Hypothalamus (tissue), 51 donors: ENCODE results near the gene AQP2.

Experiments
- DNase-seq, 51 donors: peaks; one replicate each; lab custom pipeline; 2025; lab: John Stamatoyannopoulos, UW

AQP2 gene

DNA sequence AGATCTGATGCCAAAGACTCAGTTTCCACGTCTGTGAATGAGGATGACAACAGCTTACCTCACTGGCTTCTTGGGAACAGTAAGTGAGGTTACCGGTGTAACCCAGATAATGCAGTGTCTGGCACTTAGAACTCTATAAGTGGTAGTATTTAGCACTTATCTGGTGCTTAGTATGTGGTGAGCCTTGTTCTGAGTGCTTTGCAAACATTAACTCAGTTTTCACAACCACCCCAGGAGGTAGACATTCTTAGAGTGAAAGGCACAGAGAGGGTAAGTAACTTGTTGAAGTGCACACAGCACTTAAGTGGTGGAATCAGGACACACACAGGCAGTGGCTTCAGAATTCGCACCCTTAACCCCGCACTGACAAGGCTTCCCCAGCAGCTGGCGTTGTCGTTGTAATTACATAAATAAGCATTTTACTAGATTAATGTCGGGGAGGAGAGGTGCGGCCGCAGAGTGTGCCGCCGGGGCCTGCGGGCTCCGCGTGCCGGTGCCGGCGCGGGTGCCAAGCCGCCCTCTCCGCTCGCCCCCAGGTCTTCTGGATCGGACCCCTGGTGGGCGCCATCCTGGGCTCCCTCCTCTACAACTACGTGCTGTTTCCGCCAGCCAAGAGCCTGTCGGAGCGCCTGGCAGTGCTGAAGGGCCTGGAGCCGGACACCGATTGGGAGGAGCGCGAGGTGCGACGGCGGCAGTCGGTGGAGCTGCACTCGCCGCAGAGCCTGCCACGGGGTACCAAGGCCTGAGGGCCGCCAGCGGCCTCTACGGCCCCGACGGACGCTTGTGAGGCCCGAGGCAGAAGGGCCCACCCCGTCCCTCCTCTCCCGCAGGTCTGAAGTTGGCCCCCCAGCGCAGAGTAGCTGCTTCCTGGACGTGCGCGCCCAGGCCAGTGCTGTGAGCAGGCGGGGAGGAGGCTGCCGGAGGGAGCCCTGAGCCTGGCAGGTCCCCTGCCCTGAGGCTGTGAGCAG lies 4.6 kb downstream of the AQP2 start:
- no peak for DNase-seq

DNA sequence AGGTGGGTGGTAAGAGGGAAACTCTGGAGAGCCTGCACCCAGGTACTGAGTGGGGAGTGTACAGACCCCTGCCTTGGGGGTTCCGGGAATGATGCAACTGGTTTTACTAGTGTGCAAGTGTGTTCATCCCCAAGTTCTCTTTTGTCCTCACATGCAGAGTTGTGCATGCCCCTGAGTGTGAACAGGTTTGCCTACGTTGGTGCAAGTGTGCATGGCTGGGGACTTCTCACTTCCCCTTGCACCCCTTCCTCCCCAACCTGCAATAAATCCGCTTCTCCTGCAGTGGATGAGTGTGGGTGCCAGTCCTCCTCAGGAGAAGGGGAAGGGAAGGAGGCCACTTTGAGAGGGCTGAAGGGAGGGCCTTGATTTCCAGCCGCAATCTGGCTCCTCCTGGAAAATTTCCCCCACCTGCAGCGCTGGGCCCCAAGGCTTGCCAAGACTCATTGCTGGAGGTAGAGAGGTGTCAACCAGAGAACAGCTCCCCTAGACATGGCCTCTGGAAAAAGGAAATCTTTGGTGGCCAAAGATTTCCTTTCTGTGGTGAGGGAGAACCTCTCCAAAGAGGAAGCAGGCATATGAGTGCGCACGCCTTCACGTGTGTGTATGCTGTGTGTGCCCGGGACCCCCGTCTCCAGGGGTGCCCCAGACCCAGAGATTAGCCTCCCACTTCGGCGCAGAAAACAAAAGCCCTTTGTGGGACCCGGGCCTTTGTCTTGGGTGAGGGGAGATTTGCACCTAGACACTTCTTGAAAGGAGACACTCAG lies 5.5 kb downstream of the AQP2 start:
- DNase-seq = no peak

DNA sequence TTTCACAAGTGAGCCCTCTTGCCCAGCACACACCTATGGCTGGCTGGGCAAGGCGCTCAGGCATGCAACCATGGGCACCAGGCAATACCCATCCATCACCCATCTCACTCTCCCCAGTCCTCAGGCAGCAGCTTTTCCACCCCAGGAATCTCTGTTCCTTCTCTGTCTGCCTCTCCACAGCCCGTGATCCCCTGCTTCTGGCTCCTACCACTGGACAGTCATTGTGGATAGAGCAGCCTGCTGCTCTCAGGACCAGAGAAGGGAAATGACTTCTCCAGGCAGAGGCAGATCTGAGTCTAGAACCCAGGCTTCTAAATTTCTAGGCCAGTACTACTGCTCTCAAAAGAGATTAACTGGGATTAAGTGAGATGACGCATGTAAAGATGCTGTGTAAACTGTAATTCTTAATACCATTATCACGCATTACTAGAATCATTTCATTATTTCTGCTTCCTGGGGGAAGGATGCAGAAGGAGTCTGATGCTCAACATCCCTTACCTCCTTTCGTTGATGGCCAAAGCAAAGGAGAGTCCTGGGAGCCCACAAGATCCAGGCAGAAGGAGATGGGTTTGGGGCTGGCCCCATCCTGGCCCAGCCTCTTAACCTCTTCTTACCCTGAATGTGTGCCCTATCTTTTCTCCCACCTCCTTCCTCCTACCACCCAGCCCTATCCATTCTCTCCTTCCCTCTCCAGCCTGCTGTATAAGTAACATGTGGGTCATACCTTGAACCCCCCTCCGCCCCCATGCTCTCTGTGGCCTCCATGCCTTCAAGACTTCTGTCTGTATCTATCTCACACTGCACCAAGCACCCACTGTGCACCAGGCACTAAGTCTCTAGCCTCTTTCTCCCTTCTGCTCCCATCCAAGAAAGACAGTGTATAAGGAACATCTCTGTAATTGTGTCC lies 6.4 kb downstream of the AQP2 start:
- no peak for DNase-seq

DNA sequence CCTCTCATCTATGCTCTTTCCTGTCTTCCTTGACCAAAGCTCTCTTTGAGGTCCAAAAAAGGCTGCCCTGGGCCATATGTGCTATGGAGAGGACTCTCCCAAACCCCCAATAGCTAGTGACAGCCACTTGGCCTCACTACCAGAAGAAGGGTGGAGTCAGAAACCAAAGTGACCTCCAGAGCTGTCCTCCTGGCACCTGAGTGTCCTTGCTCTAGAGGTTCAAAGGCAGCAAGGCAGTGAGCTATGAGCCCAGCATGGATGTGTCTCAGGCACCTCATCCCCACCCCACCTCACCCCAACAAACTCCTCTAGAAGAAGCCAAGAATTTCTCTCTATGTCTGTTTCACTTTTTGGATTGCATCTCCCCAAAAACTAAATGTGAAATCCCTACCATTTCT lies 7.0 kb downstream of the AQP2 start:
- no peak for DNase-seq

DNA sequence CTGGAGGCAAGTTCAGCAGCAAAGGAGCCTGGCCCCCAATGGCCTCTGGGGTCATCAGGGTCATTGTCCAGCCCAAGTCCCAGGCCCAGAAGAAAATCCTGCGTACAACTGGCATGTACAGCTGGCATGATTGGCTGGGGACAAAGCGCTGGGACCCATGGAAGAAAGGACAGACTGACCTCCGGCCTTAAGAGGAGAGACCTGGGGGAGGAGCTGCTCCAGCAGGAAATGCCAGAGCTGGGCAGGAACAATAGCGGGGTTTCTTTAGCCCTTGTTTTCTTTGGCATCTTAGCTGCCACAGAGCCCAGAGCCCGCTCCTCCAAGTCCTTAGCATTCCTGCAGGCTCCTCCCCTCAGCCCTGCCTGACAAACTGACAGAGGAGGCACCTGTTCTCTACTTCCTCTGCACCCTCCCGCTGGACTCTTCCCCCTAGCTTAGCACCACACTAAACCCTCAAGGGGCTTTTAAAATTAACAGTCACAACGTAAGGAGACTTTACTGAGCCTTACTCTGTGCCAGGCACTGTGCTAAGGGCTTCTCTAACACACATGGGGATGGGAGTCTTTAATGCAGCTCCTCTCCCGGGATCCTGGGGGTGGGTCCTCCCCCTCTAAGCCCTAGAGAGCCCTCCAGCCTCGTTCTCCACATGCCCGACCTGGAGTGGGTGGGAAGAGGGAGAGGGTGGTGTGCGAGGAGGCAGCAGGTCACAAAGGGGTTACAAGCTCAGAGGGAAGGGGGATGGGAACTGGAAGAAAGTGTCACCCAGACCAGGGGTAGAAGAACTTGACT lies 9.3 kb downstream of the AQP2 start:
- no peak for DNase-seq

DNA sequence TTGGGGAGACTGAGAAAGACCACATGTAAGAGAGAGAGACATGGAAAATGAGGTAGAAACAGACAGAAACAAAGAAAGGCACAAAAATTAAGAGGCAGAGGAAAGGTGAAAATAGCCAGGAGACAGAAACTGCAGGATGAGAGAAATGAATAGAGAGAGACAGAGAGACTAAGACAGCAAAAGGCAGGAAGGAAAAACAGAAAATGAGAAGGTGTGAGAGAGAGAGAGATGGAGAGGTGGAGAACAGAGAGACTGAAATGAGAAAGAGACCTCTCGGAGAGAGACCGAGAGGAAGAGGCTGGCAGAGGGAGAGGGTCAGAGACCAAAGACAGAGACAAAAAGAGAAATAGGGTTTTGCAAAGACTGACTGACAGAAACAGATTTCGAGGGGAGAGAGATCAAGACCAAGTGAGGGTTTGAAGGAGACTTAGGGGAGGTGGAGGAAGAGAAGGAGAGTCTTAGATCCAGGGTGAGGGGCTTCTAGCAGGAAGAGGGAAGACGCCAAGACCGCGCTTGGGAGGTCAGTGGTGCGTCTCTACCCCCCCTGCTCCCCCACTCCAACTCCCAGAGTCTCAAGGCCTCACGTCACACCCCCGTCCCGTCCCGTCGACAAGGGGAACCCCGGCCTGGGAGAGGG lies 10.1 kb downstream of the AQP2 start:
- DNase-seq = no peak

DNA sequence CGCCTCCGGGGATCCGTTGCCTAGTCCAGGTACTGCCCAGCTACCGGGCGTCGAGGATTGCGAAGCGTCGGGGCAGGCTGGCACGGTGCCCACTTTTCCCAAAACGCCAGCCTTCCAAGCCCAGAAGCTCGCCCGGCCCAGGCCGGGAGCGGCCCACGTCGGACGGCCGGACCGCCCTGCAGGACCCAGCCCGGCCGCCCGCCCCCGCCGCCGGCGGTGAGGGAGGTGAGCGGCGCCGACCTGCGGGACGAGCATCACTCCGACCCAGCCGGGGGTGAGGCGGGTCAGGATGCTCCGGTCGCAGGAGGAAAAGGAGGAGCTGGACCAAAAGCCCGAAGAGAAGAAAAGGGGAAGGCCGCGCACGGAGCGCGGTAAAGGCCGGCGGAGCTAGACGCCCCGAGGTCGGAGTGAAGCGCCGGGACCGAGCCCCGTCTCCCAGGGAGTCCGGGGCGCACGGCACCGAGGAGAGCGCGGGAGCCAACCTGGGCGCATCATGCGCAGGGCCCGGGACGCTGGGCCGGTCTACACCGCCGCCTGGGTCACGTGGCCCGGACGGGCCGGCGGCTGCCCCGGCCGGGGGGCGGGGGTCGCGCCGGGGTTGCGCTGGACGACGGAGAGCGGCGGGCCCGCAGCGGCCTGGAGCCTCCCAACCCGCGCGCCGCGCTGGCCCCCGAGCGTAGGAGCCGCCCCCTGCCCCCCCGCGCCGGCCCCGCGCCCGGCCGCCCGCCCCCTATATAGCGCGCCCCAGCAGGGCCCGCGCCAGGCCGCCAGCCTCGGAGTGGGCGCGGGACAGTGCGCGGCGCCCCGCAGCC lies 10.8 kb downstream of the AQP2 start, which contains the start of gene AQP5:
AQP5 (plus strand) TSS at position 762 of the 812 bp plus-strand sequence. CDS start 146 bp downstream, outside the sequence.
- no peak for DNase-seq

DNA sequence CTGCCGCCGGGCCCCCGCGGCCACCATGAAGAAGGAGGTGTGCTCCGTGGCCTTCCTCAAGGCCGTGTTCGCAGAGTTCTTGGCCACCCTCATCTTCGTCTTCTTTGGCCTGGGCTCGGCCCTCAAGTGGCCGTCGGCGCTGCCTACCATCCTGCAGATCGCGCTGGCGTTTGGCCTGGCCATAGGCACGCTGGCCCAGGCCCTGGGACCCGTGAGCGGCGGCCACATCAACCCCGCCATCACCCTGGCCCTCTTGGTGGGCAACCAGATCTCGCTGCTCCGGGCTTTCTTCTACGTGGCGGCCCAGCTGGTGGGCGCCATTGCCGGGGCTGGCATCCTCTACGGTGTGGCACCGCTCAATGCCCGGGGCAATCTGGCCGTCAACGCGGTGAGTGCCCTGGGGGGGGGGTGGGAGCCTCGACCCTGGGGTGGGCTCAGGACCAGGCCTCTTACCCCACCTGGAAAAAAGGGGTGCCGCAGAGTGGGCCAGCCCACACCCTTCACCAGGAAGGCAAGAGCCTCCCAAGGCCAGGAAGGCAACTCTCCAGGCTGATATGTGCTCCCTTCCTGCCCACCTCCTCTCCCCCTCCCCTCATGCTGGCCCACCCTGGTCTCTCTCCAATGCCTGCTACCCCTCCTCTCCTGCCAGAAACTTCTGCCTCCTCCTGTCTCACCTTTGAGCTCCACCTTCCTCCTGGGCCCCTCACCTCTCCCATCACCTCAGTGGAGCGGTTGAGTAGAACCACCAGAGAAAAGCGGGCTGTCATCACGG lies 11.6 kb downstream of the AQP2 start:
- no peak for DNase-seq

DNA sequence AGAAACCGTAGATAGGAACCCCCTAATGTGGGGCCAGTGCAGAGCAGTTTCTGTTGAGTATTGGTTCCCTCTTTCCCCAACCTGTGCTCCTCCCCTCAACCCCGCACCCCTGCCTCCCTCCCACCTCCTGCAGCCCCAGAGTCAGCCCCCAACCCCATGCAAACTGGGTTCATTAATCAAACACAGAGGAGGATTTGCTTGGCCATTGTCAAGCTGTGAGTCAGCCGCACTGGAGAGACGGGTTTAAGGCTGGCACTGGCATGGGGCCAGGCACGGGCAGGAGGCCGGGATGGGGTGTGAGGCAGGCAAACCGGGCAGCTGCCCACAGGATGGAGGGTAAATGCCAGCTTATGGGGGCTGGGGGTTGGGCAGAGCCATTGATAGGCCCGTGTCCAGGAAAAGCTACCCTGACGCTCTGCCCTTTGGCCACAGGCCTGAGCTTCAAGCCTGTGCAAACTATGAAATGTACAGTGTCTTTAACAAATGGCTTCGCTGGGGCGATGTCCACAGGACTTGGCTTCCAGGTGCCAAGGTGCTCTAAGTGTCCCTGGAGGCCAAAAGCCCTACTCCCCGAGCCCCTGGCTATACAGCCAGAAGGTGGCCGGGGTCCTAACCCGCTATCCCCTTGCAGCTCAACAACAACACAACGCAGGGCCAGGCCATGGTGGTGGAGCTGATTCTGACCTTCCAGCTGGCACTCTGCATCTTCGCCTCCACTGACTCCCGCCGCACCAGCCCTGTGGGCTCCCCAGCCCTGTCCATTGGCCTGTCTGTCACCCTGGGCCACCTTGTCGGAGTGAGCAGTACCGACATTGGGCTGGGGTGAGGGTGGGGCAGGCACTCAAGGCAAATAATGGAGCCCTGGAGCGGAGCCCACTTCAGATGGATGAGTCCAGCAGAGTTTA lies 12.6 kb downstream of the AQP2 start:
- DNase-seq = peak in 28 of 51 donors; percentile 13 to 77 (median 30)

DNA sequence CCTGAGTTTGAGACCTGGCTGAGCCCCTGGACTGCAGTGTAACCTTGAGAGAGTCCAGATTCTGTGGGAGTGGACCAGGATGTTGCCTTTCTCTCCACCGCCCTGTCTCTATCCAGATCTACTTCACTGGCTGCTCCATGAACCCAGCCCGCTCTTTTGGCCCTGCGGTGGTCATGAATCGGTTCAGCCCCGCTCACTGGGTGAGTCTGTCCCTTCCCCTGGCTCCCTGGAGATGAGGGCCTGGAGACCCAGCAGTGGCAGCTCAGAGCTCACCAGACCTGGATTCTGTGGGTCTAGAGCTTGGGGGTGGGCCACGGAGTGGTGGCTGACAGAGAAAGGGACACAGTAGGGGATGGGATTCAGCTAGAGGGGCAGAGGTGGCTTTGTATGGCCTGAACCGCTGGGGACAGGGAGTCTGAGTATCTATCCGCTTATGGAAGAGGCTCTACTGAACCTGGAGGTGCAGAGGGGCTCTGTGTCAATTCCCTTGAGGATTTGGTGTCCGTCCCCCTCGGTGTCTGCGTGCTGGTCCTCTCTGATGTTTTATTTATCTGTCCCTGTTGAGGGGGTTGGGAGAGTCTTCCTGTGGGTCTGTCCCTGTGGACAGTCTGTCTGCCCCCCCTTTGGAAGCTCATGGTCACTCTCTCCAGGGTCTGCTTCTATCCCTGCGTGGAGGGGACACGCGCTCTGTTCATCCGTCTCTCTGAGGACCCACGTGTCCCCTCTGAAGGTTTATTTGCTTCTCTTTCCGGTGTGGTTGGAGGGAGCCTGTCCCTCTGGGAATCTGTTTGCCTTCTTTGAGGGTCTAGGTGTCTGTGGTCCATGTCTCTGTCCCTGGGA lies 13.7 kb downstream of the AQP2 start:
- no peak for DNase-seq

DNA sequence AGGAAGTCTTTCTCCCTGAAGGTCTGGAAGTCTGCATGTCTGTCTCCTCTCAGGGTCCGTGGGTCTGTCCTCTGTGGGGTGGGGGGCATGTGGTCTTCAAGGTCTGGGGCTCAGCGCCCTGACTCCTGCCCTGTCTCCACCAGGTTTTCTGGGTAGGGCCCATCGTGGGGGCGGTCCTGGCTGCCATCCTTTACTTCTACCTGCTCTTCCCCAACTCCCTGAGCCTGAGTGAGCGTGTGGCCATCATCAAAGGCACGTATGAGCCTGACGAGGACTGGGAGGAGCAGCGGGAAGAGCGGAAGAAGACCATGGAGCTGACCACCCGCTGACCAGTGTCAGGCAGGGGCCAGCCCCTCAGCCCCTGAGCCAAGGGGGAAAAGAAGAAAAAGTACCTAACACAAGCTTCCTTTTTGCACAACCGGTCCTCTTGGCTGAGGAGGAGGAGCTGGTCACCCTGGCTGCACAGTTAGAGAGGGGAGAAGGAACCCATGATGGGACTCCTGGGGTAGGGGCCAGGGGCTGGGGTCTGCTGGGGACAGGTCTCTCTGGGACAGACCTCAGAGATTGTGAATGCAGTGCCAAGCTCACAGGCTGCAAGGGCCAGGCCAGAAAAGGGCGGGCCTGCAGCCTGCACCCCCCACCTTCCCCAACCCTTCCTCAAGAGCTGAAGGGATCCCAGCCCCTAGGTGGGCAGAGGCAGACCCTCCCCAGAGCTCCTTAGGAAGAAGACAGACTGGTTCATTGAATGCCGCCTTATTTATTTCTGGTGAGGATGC lies 14.5 kb downstream of the AQP2 start:
- no peak for DNase-seq

DNA sequence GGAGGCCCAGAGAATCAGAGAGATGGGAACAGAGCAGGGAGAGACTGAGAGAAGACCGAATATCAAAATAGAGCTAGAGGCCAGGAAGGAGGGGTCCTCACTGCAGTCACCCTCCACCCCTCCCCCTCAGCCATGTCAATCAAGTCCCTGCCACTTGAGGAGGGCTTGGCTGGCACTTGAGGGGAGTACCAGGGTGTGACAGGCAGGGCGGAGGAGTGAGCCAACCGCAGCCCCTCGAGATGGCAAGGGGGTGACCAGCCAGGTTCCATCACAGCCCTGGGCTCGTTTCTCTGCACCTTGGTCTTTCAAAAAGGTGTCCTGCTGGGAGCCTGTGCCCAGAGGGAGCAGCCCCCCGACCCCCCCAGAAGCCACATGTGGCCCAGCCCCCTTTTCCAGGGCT lies 15.3 kb downstream of the AQP2 start:
- no peak for DNase-seq

DNA sequence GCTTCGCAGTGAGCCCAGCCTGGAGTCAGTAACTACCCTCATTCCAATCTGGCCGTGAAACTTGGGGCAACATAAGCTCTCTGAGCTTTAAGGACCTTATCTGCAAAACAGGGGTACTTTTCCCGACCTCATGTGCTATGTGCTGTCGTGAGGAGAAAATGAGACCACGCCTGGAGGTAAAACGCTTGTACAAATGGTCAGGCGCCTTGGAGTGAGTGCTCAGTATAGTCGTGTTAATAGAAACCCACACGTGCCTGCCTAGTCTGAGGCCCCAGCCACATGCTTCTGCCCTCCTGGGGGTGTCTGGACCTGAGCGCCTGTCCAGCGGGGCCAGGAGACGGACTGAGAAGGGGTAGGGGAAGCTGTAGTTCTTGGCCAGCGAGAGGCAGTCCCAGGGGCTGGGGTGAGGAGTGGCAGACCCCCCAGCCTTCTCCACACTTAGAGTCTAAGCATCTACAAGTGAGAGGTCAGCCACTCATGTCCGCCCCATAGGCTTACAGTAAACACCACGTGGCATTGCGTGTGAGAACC lies 16.0 kb downstream of the AQP2 start:
- no peak for DNase-seq

DNA sequence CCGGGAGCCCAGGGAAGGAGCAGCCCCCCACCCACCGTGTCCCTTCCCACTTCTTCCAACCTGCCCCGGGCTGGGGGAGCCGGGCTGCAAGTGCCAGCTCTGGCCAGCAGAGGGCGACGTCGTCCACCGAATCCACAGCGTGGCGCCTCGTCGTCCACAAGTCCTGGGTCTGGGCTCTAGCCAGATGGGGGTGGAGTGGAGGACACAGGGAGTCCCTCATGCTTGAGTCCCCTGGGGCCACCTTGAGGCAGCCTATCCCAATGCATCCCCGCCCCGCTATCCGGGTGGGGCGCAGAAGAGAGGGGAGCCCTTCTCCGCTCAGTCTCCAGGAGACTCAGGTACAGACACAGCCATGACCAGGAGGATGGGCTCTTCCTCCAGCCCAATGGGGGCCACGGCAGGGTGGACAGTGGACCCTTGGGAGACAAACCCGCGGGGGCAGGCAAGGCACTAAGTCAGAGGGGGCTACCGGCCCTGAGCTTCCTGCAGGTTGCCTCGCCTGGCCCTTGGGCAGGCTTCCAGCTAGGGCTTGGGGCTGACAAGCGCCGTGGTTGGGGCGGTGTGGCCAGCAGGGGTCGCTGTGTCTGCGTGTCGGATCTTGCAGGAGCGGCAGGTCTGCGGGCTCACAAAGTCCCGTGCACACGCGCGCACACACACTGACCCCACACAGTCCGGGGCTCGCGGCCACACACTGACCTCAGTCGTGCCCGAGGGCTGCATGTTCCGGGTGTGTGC lies 16.7 kb downstream of the AQP2 start:
- DNase-seq = peak; percentile 71 to 98 (median 88)
